Stimulated activated naive CD4-positive, alpha-beta T cell treated with Interleukin-2 at 50 U/mL for 16 hours (primary cell): Measurements from ENCODE around the gene TNS1.
A peak's percentile ranks its signal among the peaks of the same experiment; 100 is the strongest.
"Not testable (repeated sequence)": the region's sequence is repeated elsewhere in the genome, so short reads cannot be mapped to it uniquely, and the experiment has no call there.

Experiments used
- DNase-seq: peaks from one replicate; lab custom pipeline; 2025; lab: John Stamatoyannopoulos, UW

TNS1 gene

GRCh38 chr2:217795706-217796465, 206.9 kb downstream of the TNS1 start:
- no peak for DNase-seq

GRCh38 chr2:217795067-217795466, 207.7 kb downstream of the TNS1 start:
- no peak for DNase-seq

- no peak for DNase-seq
Measured at GRCh38 chr2:217794133-217794986, 208.4 kb downstream of the TNS1 start.

- no peak for DNase-seq
Measured at GRCh38 chr2:217793566-217794132, 209.1 kb downstream of the TNS1 start.

- no peak for DNase-seq
Measured at GRCh38 chr2:217792626-217793527, 209.9 kb downstream of the TNS1 start.

- DNase-seq: no peak
Measured at GRCh38 chr2:217791551-217791950, 211.2 kb downstream of the TNS1 start.

GRCh38 chr2:217790681-217791392, 212.0 kb downstream of the TNS1 start:
- no peak for DNase-seq

- DNase-seq: no peak
Measured at GRCh38 chr2:217790195-217790594, 212.6 kb downstream of the TNS1 start.

- no peak for DNase-seq
Measured at GRCh38 chr2:217789736-217790181, 213.0 kb downstream of the TNS1 start.

- DNase-seq: peak; percentile 44
Measured at GRCh38 chr2:217789003-217789735, 213.6 kb downstream of the TNS1 start.

GRCh38 chr2:217788669-217789002, 214.2 kb downstream of the TNS1 start:
- no peak for DNase-seq

GRCh38 chr2:217787160-217787877, 215.5 kb downstream of the TNS1 start:
- DNase-seq: no peak

GRCh38 chr2:217786560-217786959, 216.2 kb downstream of the TNS1 start:
- DNase-seq: not testable (repeated sequence)

GRCh38 chr2:217785544-217786045, 217.2 kb downstream of the TNS1 start:
- DNase-seq: peak; percentile 66

GRCh38 chr2:217784996-217785543, 217.7 kb downstream of the TNS1 start:
- DNase-seq: no peak

GRCh38 chr2:217783243-217783642, 219.6 kb downstream of the TNS1 start:
- no peak for DNase-seq

- DNase-seq: no peak
Measured at GRCh38 chr2:217777906-217778305, 224.9 kb downstream of the TNS1 start.

- DNase-seq: no peak
Measured at GRCh38 chr2:217776631-217777030, 226.2 kb downstream of the TNS1 start.

GRCh38 chr2:217775920-217776503, 226.8 kb downstream of the TNS1 start:
- no peak for DNase-seq
